K562 (cell line): ENCODE measurements around the gene NFATC1. TPM values are rescaled to one million over a fixed set of nuclear protein-coding genes. Genes with fewer than 3 reads are reported as not detected.

Source experiments
- ATAC-seq: fragments of 200-7000 bp; cut with Tn5 transposase; 3 replicates; pipeline ENCODE4 v1.9.1; 2020; ENCODE audit warnings: moderate library complexity
- BruUV-seq: library from RNA; stranded (reverse); fragments of 400-500 nt; replicated peaks from 2 replicates; lab custom pipeline; 2021; lab: Mats Ljungman, UMichigan
- CTCF ChIA-PET: fragments of 300-600 bp; formaldehyde crosslinking; extraction: SDS; loops from one replicate; lab custom pipeline; 2021; ENCODE audit warnings: low intra/inter-chr PET ratio; lab: Yijun Ruan, JAX
- POLR2A ChIA-PET: fragments of 300-600, 350-650 bp; sonication (Branson Sonifier 250); formaldehyde crosslinking; extraction: SDS; loops from one replicate; lab custom pipeline; 2021; ENCODE audit warnings: antibody characterized with exemption, inconsistent platforms; lab: Yijun Ruan, JAX
- DNase-seq, 4 experiments: peaks; one replicate each; pipeline versions ENCODE4 v3.0.0 to v3.0.0-alpha.2; 2011 to 2018; ENCODE audit warnings: low spot score in 3 of 4, mixed read lengths in 3 of 4; ENCODE audit errors: extremely low read depth in 1 of 4
- FAIRE-seq: peaks from 2 replicates; lab custom pipeline; 2011; peaks lifted over from hg19 to GRCh38; lab: Jason Lieb, UNC
- H2AFZ ChIP-seq: 2 replicates; pipeline ENCODE4 v1.6.0; 2011; ENCODE audit warnings: low read depth, low read length, control low read depth, inconsistent platforms
- H3K27ac ChIP-seq: fragments of 200-600 bp; 3 replicates; pipeline ENCODE4 v1.8.0; 2011; ENCODE audit warnings: low read depth, mild to moderate bottlenecking, control low read depth, inconsistent platforms, low read length, moderate library complexity, mixed read lengths; ENCODE audit errors: extremely low read depth
- H3K27me3 ChIP-seq, 2 experiments: fragments of 300-600 bp in 1 of 2; 2 replicates in 1 of 2; 3 replicates in 1 of 2; pipeline versions ENCODE4 v1.6.0 to v1.8.0; 2011; ENCODE audit warnings: inconsistent platforms in 2 of 2, low read length in 2 of 2, mild to moderate bottlenecking in 1 of 2, mixed read lengths in 1 of 2, moderate library complexity in 1 of 2; ENCODE audit not compliant: control insufficient read depth in 2 of 2, insufficient read depth in 2 of 2
- H3K36me3 ChIP-seq: fragments of 300-600 bp; 3 replicates; pipeline ENCODE4 v1.8.0; 2011; ENCODE audit warnings: mild to moderate bottlenecking, low read length, inconsistent platforms; ENCODE audit not compliant: control insufficient read depth, insufficient read depth
- H3K4me1 ChIP-seq, 2 experiments: fragments of 200-600 bp in 1 of 2; replicated peaks in 1 of 2; 2 replicates in 1 of 2; 3 replicates in 1 of 2; pipeline versions ENCODE4 v1.5.1 to v1.8.0; 2011; ENCODE audit warnings: inconsistent platforms in 2 of 2, low read length in 2 of 2, mild to moderate bottlenecking in 1 of 2, mixed read lengths in 1 of 2, moderate library complexity in 1 of 2; ENCODE audit not compliant: control insufficient read depth in 2 of 2, insufficient read depth in 2 of 2
- H3K4me2 ChIP-seq: 2 replicates; pipeline ENCODE4 v1.6.1; 2011; ENCODE audit warnings: low read length, control low read depth, inconsistent platforms, mixed read lengths; ENCODE audit not compliant: insufficient read depth
- H3K4me3 ChIP-seq: fragments of 200-600 bp; sonication (generic), shearing (Covaris generic); 2 replicates; pipeline ENCODE4 v1.5.1; 2016; ENCODE audit warnings: control low read depth, inconsistent platforms
- H3K79me2 ChIP-seq: fragments of 200-600 bp; 3 replicates; pipeline ENCODE4 v1.8.0; 2011; ENCODE audit warnings: low read length, inconsistent platforms; ENCODE audit not compliant: control insufficient read depth, insufficient read depth
- H3K9ac ChIP-seq, 2 experiments: 2 replicates each; pipeline versions ENCODE4 v1.6.0 to v1.6.1; 2011; ENCODE audit warnings: low read depth in 2 of 2, low read length in 2 of 2, control low read depth in 1 of 2, inconsistent platforms in 1 of 2, mild to moderate bottlenecking in 1 of 2, mixed read lengths in 1 of 2; ENCODE audit not compliant: insufficient read depth in 1 of 2
- H3K9me1 ChIP-seq: one replicate; pipeline ENCODE4 v1.6.0; 2011; ENCODE audit warnings: inconsistent platforms, mild to moderate bottlenecking, low read length, moderate library complexity; ENCODE audit not compliant: control insufficient read depth, insufficient read depth
- H3K9me3 ChIP-seq: replicated peaks from 2 replicates; pipeline ENCODE4 v1.5.1; 2011; ENCODE audit warnings: low read depth, low read length, inconsistent platforms; ENCODE audit not compliant: control insufficient read depth, insufficient read depth
- H4K20me1 ChIP-seq: replicated peaks from 2 replicates; pipeline ENCODE4 v1.6.1; 2011; ENCODE audit warnings: low read length, inconsistent platforms, mixed read lengths; ENCODE audit not compliant: control insufficient read depth, insufficient read depth
- KHSRP ChIP-seq: fragments of 450-650 bp; IDR thresholded peaks from 2 replicates; pipeline ENCODE4 v1.6.1; 2017
- MITF ChIP-seq: IDR thresholded peaks from 2 replicates; pipeline ENCODE4 v1.6.1; 2014; ENCODE audit warnings: antibody characterized with exemption
- PRDM10 ChIP-seq: fragments of 450-650 bp; IDR thresholded peaks from 2 replicates; pipeline ENCODE4 v1.6.1; 2018; ENCODE audit not compliant: partially characterized antibody
- RBFOX2 ChIP-seq: fragments of 200-400 bp; formaldehyde crosslinking; IDR thresholded peaks from 2 replicates; pipeline ENCODE4 v1.6.1; 2017; ENCODE audit warnings: low read depth, mild to moderate bottlenecking, low read length, moderate library complexity
- WGBS: fragments of 100-300 bp; shearing (Covaris generic); methylation state at CpG from one replicate; pipeline ENCODE4 v1.1.6; 2016; ENCODE audit warnings: low coverage, mixed read lengths; ENCODE audit not compliant: insufficient coverage; ENCODE audit errors: missing lambda C conversion rate; 5-methylcytosine and 5-hydroxymethylcytosine counted together
- in situ Hi-C: fragments of 300-500 bp; cut with MboI; formaldehyde crosslinking; loops from 4 replicates; pipeline ENCODE4 v1.15.0; 2018; ENCODE audit warnings: inconsistent platforms, mixed read lengths
- intact Hi-C: fragments of 100-400 bp; cut with micrococcal nuclease; formaldehyde crosslinking; loops from 2 replicates; pipeline ENCODE4 v1.14.2; 2022
- polyA plus RNA-seq, 8 experiments: library from polyadenylated mRNA; depleted of rRNA in 4 of 8; stranded (reverse) in 5 of 8; unstranded in 3 of 8; fragments of >200 nt; fragmentation: Nextera tagmentation in 2 of 8; fragmentation: Illumina TruSeq in 1 of 8; extraction: Ambion mirVana in 2 of 8; extraction: Trizol in 1 of 8; gene quantifications; 2 replicates each; pipeline versions ENCODE4 v1.2.1 to v1.2.3, GENCODE V29; 2011 to 2014; ENCODE audit warnings: inconsistent platforms in 1 of 8, missing spikeins in 1 of 8
- total RNA-seq, 7 experiments: library from RNA; depleted of rRNA in 6 of 7; stranded (reverse); fragments of >200 nt in 6 of 7; fragmentation: Illumina TruSeq in 2 of 7; extraction: Trizol in 2 of 7; gene quantifications; 2 replicates each; pipeline versions ENCODE4 v1.2.1 to v1.2.3, GENCODE V29; 2011 to 2021; ENCODE audit warnings: low replicate concordance in 1 of 7
- TF ChIP-seq, protein P1 (sequence below), 2 experiments: fragments of 450-650 bp; IDR thresholded peaks; 2 replicates each; pipeline ENCODE4 v1.6.1; 2018; ENCODE audit warnings: mild to moderate bottlenecking in 2 of 2, low read depth in 1 of 2; ENCODE audit not compliant: partially characterized antibody in 2 of 2

NFATC1 gene
- total and polyA plus RNA-seq, 9 of the 15 experiments (the other 6 are each of a cell fraction or from before 2014, with no cell fraction given), result 1.1 to 16.4 (median 2.5) TPM

- 97% methylated on average over 17 of the region's 47 CpGs for WGBS
- no peak for DNase-seq
- TF ChIP-seq, protein P1, sequence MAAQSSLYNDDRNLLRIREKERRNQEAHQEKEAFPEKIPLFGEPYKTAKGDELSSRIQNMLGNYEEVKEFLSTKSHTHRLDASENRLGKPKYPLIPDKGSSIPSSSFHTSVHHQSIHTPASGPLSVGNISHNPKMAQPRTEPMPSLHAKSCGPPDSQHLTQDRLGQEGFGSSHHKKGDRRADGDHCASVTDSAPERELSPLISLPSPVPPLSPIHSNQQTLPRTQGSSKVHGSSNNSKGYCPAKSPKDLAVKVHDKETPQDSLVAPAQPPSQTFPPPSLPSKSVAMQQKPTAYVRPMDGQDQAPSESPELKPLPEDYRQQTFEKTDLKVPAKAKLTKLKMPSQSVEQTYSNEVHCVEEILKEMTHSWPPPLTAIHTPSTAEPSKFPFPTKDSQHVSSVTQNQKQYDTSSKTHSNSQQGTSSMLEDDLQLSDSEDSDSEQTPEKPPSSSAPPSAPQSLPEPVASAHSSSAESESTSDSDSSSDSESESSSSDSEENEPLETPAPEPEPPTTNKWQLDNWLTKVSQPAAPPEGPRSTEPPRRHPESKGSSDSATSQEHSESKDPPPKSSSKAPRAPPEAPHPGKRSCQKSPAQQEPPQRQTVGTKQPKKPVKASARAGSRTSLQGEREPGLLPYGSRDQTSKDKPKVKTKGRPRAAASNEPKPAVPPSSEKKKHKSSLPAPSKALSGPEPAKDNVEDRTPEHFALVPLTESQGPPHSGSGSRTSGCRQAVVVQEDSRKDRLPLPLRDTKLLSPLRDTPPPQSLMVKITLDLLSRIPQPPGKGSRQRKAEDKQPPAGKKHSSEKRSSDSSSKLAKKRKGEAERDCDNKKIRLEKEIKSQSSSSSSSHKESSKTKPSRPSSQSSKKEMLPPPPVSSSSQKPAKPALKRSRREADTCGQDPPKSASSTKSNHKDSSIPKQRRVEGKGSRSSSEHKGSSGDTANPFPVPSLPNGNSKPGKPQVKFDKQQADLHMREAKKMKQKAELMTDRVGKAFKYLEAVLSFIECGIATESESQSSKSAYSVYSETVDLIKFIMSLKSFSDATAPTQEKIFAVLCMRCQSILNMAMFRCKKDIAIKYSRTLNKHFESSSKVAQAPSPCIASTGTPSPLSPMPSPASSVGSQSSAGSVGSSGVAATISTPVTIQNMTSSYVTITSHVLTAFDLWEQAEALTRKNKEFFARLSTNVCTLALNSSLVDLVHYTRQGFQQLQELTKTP (IDR thresholded peaks at IDR 0.05; ENCODE audit: low read depth in 1 of 2, partially characterized antibody in 2 of 2), result no peak
- TF ChIP-seq RBFOX2 (0 out of 2 replicates have a peak, but pooled peaks have one; percentile 16), KHSRP (no peak), MITF (no peak), PRDM10 (no peak)
- CTCF ChIA-PET, result no interaction called here
- FAIRE-seq, result no peak
- H2AFZ ChIP-seq, result no peak overlapping the region
- H3K9me3 ChIP-seq, result no peaks in the 10 kb centered on the region
- intact Hi-C loops, result no loop called here
- H4K20me1 ChIP-seq, result no peaks in the 10 kb centered on the region; the same call in 1 of the 2 replicates
- in situ Hi-C loops, result no loop called here
- peak overlapping the region in 1 of 2 experiments; percentile 52; a peak in 2 of 4 replicates for H3K9ac ChIP-seq
- no peak overlapping the region for H3K4me2 ChIP-seq
- no peaks in the 10 kb centered on the region for H3K9me1 ChIP-seq
- H3K4me3 ChIP-seq, result no peak overlapping the region
- H3K79me2 ChIP-seq, result peaks cover 16% of the 10 kb centered on the region; the same call in 2 of the 3 replicates
- BruUV-seq, result no TSS peak
- POLR2A ChIA-PET, result interaction anchor here (0.6 kb wide), 1 partner anchor 494 kb away, joined by 3 read pairs; no protein-coding TSS in a partner anchor
- no peak overlapping the region for H3K27ac ChIP-seq
- H3K4me1 ChIP-seq, result peaks cover 8 to 19% of the 10 kb centered on the region in 2 experiments; a peak in 4 of 5 replicates
- no peaks in the 10 kb centered on the region for H3K27me3 ChIP-seq
- ATAC-seq, result no peak
- peaks cover 9% of the 10 kb centered on the region; the same call in 2 of the 3 replicates for H3K36me3 ChIP-seq
Measured at GRCh38 chr18:79411614-79412526, 16.1 kb downstream of the NFATC1 start.
